Measurements from ENCODE around the gene JADE2.
"Not testable (repeated sequence)": the region's sequence is repeated elsewhere in the genome, so short reads cannot be mapped to it uniquely, and the experiment has no call there.

Gene JADE2

DNA sequence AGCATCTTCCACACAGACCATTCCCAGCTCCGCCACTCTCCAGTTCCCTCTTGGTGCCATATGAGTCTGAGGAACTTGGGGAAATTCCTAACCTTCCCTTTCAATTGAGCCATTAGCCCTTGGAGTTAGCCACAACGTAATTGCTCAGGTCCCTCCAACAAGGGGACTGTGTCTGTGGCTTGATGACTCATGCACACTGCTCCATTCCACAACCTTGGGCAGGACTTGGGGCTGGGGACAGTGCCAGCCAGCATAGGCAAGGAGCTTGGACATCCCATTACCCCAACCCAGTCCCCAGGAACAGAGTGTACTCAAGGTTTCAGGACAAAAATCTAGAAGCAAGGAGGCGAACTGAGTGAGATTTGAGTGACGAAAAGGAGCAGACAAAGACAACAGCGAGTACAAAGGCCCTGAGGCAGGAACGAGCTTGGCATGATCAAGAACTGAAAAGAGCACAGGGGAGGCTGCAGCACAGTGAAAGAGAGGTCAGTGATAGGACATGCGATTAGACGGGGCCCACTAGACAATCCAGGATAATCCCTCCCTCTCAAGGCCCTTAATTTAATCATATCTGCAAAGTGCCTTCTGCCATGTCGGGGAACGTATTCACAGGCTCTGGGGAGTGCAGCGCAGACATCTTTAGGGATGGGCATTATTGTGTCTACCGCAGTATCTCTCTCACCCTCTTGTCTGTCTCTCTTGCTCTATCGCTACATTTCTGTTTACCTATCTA lies 16.0 kb upstream of the JADE2 start:
- DNase-seq (ENCODE audit: low read depth) = no peak
- TF ChIP-seq, protein P1, sequence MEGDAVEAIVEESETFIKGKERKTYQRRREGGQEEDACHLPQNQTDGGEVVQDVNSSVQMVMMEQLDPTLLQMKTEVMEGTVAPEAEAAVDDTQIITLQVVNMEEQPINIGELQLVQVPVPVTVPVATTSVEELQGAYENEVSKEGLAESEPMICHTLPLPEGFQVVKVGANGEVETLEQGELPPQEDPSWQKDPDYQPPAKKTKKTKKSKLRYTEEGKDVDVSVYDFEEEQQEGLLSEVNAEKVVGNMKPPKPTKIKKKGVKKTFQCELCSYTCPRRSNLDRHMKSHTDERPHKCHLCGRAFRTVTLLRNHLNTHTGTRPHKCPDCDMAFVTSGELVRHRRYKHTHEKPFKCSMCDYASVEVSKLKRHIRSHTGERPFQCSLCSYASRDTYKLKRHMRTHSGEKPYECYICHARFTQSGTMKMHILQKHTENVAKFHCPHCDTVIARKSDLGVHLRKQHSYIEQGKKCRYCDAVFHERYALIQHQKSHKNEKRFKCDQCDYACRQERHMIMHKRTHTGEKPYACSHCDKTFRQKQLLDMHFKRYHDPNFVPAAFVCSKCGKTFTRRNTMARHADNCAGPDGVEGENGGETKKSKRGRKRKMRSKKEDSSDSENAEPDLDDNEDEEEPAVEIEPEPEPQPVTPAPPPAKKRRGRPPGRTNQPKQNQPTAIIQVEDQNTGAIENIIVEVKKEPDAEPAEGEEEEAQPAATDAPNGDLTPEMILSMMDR (conservative IDR thresholded peaks at IDR 0.05; ENCODE audit: low read depth, low read length) = no peak
- H3K4me3 ChIP-seq (ENCODE audit: low read length) = no peak overlapping the region

DNA sequence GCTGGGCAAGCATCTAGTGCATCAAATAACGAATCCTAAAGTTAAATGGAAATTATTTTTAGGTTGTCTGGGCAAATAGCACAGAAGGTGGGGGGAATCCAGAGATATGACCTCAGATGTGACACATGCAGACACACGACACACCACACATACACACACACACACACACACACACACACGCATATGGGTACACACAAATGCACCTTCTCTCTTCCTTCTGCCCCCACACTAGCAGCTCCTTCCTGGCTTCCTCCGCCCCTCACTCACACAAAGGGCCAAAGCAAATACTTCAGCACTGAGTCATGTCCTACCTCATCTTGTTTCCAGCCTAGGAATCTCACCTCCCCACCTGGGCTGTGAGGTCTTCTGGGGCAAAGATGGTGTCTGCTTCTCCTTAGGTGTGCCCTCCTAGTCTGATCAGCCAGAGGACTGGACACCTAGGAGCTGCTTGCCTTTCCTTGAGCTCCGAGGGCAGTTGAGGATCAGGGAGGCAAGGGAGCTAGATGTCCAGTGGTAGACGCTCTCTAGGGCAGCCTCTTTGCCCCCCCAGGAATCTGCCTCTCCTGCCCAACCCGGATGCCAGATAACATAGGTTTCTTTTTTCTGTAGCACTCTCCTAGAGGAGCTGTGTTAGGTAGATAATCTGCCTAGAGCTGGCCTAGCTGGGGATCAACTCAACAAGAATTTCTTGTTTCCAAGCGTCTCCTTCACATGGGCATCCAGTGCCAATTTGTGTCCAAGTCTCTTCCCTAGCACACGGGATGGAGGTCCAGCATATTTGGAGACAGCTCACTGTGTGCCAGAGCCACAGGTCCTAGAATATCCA lies 14.3 kb upstream of the JADE2 start:
- DNase-seq (ENCODE audit: low read depth) = no peak
- TF ChIP-seq, protein P1 (conservative IDR thresholded peaks at IDR 0.05; ENCODE audit: low read depth, low read length) = no peak
- H3K4me3 ChIP-seq (ENCODE audit: low read length) = no peak overlapping the region

DNA sequence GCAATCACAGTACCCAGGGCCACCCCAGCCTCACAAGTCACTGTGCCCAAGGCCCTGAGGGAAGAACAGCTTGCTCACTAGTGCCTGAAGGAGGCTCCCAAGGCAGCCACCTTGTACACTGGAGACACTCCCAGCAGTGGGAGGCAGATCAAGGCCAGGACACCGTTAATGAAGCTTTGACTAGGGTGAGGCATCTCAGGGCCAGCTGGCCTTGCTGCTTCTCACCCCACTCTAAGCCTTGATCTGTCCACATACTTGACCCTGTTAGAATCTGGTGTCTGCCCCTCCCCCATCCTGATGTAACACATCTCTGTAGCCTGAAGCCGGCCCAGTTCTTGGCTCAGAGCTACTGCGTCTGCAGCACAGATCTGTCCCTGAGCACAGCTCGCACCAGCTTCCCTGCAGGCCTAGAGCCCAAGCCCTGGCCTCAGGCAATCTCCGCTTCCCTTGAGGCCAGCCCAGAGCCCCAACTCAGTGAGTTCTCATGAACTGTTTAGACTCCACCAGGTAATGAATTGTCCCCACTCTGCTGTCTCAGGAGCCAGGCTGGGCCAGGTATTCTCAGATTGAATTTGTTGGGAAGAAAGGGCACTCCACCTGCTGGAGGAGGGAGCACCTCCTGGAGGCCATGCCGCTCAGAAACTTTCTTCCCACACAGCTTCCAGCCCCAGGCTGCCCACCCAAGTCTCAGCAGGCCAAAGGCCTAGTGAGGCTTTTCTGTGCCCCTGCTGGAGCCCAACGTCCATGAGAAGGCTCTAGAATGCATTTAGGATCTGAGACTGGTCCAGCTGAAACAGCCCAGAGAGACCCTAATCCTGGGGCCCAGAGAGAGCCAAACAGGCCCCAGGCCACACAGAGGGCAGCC lies 13.4 kb upstream of the JADE2 start:
- TF ChIP-seq, protein P1 (conservative IDR thresholded peaks at IDR 0.05; ENCODE audit: low read depth, low read length) = peak; percentile 38
- DNase-seq (ENCODE audit: low read depth) = no peak
- no peak overlapping the region for H3K4me3 ChIP-seq (ENCODE audit: low read length)

- H3K4me3 ChIP-seq (ENCODE audit: low read length) = no peak overlapping the region
- TF ChIP-seq, protein P1 (conservative IDR thresholded peaks at IDR 0.05; ENCODE audit: low read depth, low read length) = no peak
- no peak for DNase-seq (ENCODE audit: low read depth)
These were observed 12.8 kb upstream of the JADE2 start for GRCh38 chr5:134512661-134512999.

DNA sequence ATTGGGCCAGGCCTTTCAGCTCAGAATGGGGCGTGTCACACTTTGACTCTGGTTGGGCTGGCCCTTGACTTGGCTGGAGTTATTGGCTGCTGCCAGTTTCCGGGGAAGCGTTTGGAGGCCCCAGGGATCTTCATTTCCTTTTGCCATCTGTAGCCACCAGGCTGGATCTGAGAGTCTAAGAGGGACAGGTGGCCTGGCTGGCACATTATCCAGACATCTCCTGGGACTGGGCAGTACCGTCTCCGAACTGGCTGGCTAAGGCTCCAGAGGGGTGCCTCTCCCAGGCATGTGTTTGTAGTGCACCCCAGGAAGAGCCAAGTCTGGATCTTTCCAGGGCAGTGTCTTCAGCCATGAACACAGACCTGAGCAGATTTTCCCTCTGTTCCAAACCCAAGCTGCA lies 9.7 kb upstream of the JADE2 start:
- H3K4me3 ChIP-seq (ENCODE audit: low read length) = no peak overlapping the region
- no peak for DNase-seq (ENCODE audit: low read depth)
- TF ChIP-seq, protein P1 (conservative IDR thresholded peaks at IDR 0.05; ENCODE audit: low read depth, low read length) = no peak

DNA sequence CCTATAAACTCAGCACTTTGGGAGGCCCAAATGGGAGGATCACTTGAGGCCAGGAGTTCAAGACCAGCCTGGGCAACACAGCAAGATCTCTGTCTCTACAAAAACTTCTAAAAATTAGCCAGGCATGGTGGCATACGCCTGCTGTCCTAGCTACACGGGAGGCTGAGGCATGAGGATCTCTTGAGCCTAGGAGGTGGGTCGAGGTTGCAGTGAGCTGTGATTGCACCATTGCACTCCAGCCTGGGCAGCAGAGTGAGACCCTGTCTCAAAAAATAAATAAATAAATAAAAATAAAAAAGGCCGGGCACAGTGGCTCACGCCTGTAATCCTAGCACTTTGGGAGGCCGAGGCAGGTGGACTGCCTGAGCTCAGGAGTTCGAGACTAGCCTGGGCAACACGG lies 8.5 kb upstream of the JADE2 start:
- H3K4me3 ChIP-seq (ENCODE audit: low read length); DNase-seq (ENCODE audit: low read depth): not testable (repeated sequence)

DNA sequence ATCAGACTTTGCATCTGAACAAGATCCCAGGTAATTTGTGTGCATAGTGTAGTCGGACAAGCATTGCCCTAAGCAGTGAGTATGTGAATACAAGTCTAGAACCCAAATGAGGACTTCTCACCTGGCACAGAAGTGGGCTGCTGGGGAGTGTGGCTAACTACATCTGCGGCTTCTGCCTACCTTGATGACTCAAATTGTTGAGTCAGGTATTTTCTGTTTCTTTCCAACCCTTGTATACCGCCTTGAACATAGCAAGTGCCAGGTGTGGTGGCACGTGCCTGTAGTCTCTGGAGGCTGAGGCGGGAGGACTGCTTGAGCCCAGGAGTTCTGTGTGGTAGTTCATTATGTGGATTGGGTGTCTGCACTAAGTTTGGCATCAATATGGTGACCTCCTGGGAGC lies 7.9 kb upstream of the JADE2 start:
- no peak overlapping the region for H3K4me3 ChIP-seq (ENCODE audit: low read length)
- DNase-seq (ENCODE audit: low read depth) = no peak
- TF ChIP-seq, protein P1 (conservative IDR thresholded peaks at IDR 0.05; ENCODE audit: low read depth, low read length) = no peak

Measured in retinal pigment epithelial cell (primary cell).